ENCODE results near the gene TRERF1. TPM values are rescaled to one million over a fixed set of nuclear protein-coding genes. Genes with fewer than 3 reads are reported as not detected.
"Not testable (repeated sequence)": the region's sequence is repeated elsewhere in the genome, so short reads cannot be mapped to it uniquely, and the experiment has no call there.

The TRERF1 gene
- polyA plus RNA-seq, 1 donor (not counting 4 experiments of a cell fraction or from before 2014, with no cell fraction given): 4.8 TPM

DNA sequence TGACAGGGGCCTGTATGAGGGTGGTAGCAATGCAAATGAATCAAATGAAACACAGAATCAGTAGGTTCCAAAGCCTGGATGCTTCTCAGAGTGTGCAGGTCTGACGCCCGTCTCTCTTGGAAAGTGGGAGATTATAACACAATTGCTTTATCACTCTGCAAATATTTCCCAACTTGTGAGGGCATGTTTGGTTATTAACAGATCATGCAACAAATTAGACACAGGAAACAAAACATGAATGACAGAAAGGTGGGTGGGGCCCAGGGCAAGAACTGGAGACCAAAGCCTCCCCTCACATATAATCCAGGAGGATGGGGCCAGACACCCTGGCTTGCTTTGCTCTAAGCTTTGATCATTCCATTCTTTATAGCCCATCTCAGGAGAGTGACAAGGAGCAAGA lies 125.5 kb downstream of the TRERF1 start:
- Histone ChIP-seq H3K4me1 (ENCODE audit: control insufficient read depth, extremely low read depth, insufficient read depth, low read length) (peaks cover 33% of the 10 kb centered on the region), H3K9ac (ENCODE audit: control insufficient read depth, extremely low read depth, insufficient read depth, low read length) (peak overlapping the region; percentile 63), H3K27me3 (ENCODE audit: control insufficient read depth, extremely low read depth, insufficient read depth, low read length) (no peaks in the 10 kb centered on the region), H3K4me2 (ENCODE audit: control insufficient read depth, extremely low read depth, insufficient read depth, low read depth, low read length) (peak overlapping the region; percentile 81), H3K4me3 (ENCODE audit: control insufficient read depth in 2 of 3, extremely low read depth in 1 of 3, insufficient read depth in 2 of 3, low read depth in 1 of 3, low read length in 3 of 3) (peak overlapping the region in 1 of 3 experiments; percentile 10), H3K79me2 (ENCODE audit: control insufficient read depth, insufficient read depth, low read length) (peaks cover 12% of the 10 kb centered on the region), H2AFZ (ENCODE audit: control insufficient read depth, low read length) (no peak overlapping the region), H3K9me3 (ENCODE audit: control insufficient read depth, low read depth, low read length) (no peaks in the 10 kb centered on the region), H3K27ac (ENCODE audit: control insufficient read depth, insufficient read depth, low read length) (peak overlapping the region; percentile 90), H4K20me1 (ENCODE audit: control insufficient read depth, extremely low read depth, insufficient read depth, low read length) (no peaks in the 10 kb centered on the region), H3K36me3 (ENCODE audit: control insufficient read depth in 2 of 2, extremely low read depth in 1 of 2, insufficient read depth in 2 of 2, low read length in 2 of 2) (no peaks in the 10 kb centered on the region), H3K9me1 (ENCODE audit: control insufficient read depth, extremely low read depth, insufficient read depth, low read length) (peaks cover 2% of the 10 kb centered on the region)
- DNase-seq (ENCODE audit: low read depth, low spot score) (peak; percentile 33), FAIRE-seq (peak; percentile 86)
- TF ChIP-seq, protein P1, sequence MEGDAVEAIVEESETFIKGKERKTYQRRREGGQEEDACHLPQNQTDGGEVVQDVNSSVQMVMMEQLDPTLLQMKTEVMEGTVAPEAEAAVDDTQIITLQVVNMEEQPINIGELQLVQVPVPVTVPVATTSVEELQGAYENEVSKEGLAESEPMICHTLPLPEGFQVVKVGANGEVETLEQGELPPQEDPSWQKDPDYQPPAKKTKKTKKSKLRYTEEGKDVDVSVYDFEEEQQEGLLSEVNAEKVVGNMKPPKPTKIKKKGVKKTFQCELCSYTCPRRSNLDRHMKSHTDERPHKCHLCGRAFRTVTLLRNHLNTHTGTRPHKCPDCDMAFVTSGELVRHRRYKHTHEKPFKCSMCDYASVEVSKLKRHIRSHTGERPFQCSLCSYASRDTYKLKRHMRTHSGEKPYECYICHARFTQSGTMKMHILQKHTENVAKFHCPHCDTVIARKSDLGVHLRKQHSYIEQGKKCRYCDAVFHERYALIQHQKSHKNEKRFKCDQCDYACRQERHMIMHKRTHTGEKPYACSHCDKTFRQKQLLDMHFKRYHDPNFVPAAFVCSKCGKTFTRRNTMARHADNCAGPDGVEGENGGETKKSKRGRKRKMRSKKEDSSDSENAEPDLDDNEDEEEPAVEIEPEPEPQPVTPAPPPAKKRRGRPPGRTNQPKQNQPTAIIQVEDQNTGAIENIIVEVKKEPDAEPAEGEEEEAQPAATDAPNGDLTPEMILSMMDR (optimal IDR thresholded peaks at IDR 0.05 in 1 of 3, IDR thresholded peaks at IDR 0.05 in 1 of 3, conservative IDR thresholded peaks at IDR 0.05 in 1 of 3; ENCODE audit: extremely low read depth in 1 of 3, insufficient read depth in 2 of 3, low read length in 3 of 3): no peak
- no peak for TF ChIP-seq EZH2 (IDR thresholded peaks at IDR 0.05; ENCODE audit: low read length)
- dilution Hi-C loops (cut with MboI; ENCODE audit: extremely low pct_ligation_motif_present, low sequenced_read_pairs): no loop called here

DNA sequence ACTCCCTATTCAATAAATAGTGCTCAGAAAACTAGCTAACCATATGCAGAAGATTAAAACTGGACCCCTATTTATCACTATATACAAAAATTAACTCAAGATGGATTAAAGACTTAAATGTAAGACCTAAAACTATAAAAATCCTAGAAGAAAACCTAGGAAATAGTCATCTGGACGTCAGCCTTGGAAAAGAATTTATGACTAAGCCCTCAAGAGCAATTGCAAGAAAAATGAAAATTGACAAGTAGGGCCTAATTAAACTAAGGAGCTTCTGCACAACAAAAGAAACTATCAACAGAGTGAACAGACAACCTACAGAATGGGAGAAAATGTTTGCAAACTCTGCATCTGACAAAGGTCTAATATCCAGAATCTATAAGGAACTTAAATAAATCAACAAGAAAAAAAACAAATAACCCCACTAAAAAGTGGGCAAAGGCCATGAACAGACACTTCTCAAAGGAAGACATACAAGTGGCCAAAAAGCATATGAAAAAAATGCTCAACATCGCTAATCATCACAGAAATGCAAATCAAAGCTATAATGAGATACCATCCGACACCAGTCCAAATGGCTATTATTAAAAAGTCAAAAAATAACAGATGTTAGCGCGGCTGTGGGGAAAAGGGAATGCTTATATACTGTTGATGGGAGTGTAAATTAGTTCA lies 126.9 kb downstream of the TRERF1 start:
- H3K27me3 ChIP-seq (ENCODE audit: control insufficient read depth, extremely low read depth, insufficient read depth, low read length); H3K9me3 ChIP-seq (ENCODE audit: control insufficient read depth, low read depth, low read length); H3K36me3 ChIP-seq (ENCODE audit: control insufficient read depth in 2 of 2, extremely low read depth in 1 of 2, insufficient read depth in 2 of 2, low read length in 2 of 2); H3K27ac ChIP-seq (ENCODE audit: control insufficient read depth, insufficient read depth, low read length); H4K20me1 ChIP-seq (ENCODE audit: control insufficient read depth, extremely low read depth, insufficient read depth, low read length); H3K4me3 ChIP-seq (ENCODE audit: control insufficient read depth in 2 of 3, extremely low read depth in 1 of 3, insufficient read depth in 2 of 3, low read depth in 1 of 3, low read length in 3 of 3); H3K4me2 ChIP-seq (ENCODE audit: control insufficient read depth, extremely low read depth, insufficient read depth, low read depth, low read length); FAIRE-seq; H2AFZ ChIP-seq (ENCODE audit: control insufficient read depth, low read length); DNase-seq (ENCODE audit: low read depth, low spot score); dilution Hi-C loops (cut with MboI; ENCODE audit: extremely low pct_ligation_motif_present, low sequenced_read_pairs); H3K9me1 ChIP-seq (ENCODE audit: control insufficient read depth, extremely low read depth, insufficient read depth, low read length); H3K9ac ChIP-seq (ENCODE audit: control insufficient read depth, extremely low read depth, insufficient read depth, low read length): not testable (repeated sequence)
- Histone ChIP-seq H3K4me1 (ENCODE audit: control insufficient read depth, extremely low read depth, insufficient read depth, low read length) (peaks cover 41% of the 10 kb centered on the region), H3K79me2 (ENCODE audit: control insufficient read depth, insufficient read depth, low read length) (peaks cover 12% of the 10 kb centered on the region)

DNA sequence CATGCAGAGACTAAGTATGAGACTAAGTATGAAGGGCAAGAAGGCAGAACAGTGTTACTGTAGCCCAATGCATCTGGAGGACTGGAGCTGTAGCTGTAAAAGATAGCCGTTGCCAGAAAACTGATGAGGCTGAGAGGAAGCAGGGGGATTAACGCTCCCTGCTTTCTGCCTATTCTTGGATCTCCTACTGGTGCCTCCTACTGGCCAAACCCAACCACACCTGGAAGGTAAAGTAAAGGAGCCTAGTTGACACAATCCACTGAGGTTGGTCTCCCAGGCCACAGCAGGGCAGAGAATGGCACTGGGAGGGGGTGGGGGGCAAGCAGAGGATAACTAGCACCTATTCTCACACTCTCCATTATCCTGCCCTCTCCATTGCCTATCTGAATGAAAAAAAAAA lies 129.1 kb downstream of the TRERF1 start:
- Histone ChIP-seq H3K4me2 (ENCODE audit: control insufficient read depth, extremely low read depth, insufficient read depth, low read depth, low read length) (no peak overlapping the region), H3K27me3 (ENCODE audit: control insufficient read depth, extremely low read depth, insufficient read depth, low read length) (no peaks in the 10 kb centered on the region), H3K36me3 (ENCODE audit: control insufficient read depth in 2 of 2, extremely low read depth in 1 of 2, insufficient read depth in 2 of 2, low read length in 2 of 2) (no peaks in the 10 kb centered on the region), H4K20me1 (ENCODE audit: control insufficient read depth, extremely low read depth, insufficient read depth, low read length) (no peaks in the 10 kb centered on the region), H3K79me2 (ENCODE audit: control insufficient read depth, insufficient read depth, low read length) (peaks cover 11% of the 10 kb centered on the region), H3K27ac (ENCODE audit: control insufficient read depth, insufficient read depth, low read length) (no peak overlapping the region), H3K9me3 (ENCODE audit: control insufficient read depth, low read depth, low read length) (no peaks in the 10 kb centered on the region), H3K4me1 (ENCODE audit: control insufficient read depth, extremely low read depth, insufficient read depth, low read length) (peaks cover 36% of the 10 kb centered on the region), H3K4me3 (ENCODE audit: control insufficient read depth in 2 of 3, extremely low read depth in 1 of 3, insufficient read depth in 2 of 3, low read depth in 1 of 3, low read length in 3 of 3) (no peak overlapping the region), H3K9me1 (ENCODE audit: control insufficient read depth, extremely low read depth, insufficient read depth, low read length) (peaks cover 2% of the 10 kb centered on the region), H2AFZ (ENCODE audit: control insufficient read depth, low read length) (no peak overlapping the region), H3K9ac (ENCODE audit: control insufficient read depth, extremely low read depth, insufficient read depth, low read length) (no peak overlapping the region)
- dilution Hi-C loops (cut with MboI; ENCODE audit: extremely low pct_ligation_motif_present, low sequenced_read_pairs): no loop called here
- no peak for FAIRE-seq
- TF ChIP-seq, protein P1 (optimal IDR thresholded peaks at IDR 0.05 in 1 of 3, IDR thresholded peaks at IDR 0.05 in 1 of 3, conservative IDR thresholded peaks at IDR 0.05 in 1 of 3; ENCODE audit: extremely low read depth in 1 of 3, insufficient read depth in 2 of 3, low read length in 3 of 3): peak; percentile 12 to 38 (median 14)
- TF ChIP-seq EZH2 (IDR thresholded peaks at IDR 0.05; ENCODE audit: low read length): no peak
- DNase-seq (ENCODE audit: low read depth, low spot score): no peak

Data from keratinocyte (primary cell).